Measurements from ENCODE around the gene PTGES3. TPM values are rescaled to one million over a fixed set of nuclear protein-coding genes. Genes with fewer than 3 reads are reported as not detected.

PTGES3 gene
- total and polyA plus RNA-seq, 2 of the 8 experiments (the other 6 are each of a cell fraction or from before 2014, with no cell fraction given), result 111 to 464 TPM

Small RNA genes lying within 50 kb of the gene (small RNA-seq; reads per million reads assigned to genes)
- gene RN7SL809P (ENCODE audit: insufficient read depth) (not detected), gene SNORD59A (ENCODE audit: insufficient read depth) (76.0 reads per million, percentile 97 among the genes with 10 or more reads in this experiment)

Other genes starting within 250 kb of the PTGES3 start
- 86.7 and 88.7 TPM in 2 replicates for gene TIMELESS, start 238.9 kb downstream of the PTGES3 start, total RNA-seq (2021; fragmentation: NEBNext Ultra II Directional; extraction: Animal tissue kit (Norgen Biotek cat#: 25700))
- gene TIMELESS, start 238.9 kb downstream of the PTGES3 start, polyA plus RNA-seq (2011; rRNA removed), result 17.1 and 19.9 TPM in 2 replicates
- gene MIP, start 233.6 kb downstream of the PTGES3 start, total RNA-seq (2021; fragmentation: NEBNext Ultra II Directional; extraction: Animal tissue kit (Norgen Biotek cat#: 25700)), result 0.19 TPM in 1 of 2 replicates, not detected in the other
- gene MIP, start 233.6 kb downstream of the PTGES3 start, polyA plus RNA-seq (2011; rRNA removed), result 0.05 and 0.13 TPM in 2 replicates
- gene SPRYD4, start 219.7 kb downstream of the PTGES3 start, total RNA-seq (2021; fragmentation: NEBNext Ultra II Directional; extraction: Animal tissue kit (Norgen Biotek cat#: 25700)), result 4.0 and 4.3 TPM in 2 replicates
- gene SPRYD4, start 219.7 kb downstream of the PTGES3 start, polyA plus RNA-seq (2011; rRNA removed), result 4.9 and 5.3 TPM in 2 replicates
- gene GLS2, start 200.1 kb downstream of the PTGES3 start, total RNA-seq (2021; fragmentation: NEBNext Ultra II Directional; extraction: Animal tissue kit (Norgen Biotek cat#: 25700)), result 14.5 and 16.9 TPM in 2 replicates
- 20.1 and 22.5 TPM in 2 replicates for gene GLS2, start 200.1 kb downstream of the PTGES3 start, polyA plus RNA-seq (2011; rRNA removed)
- gene RBMS2, start 166.5 kb downstream of the PTGES3 start, total RNA-seq (2021; fragmentation: NEBNext Ultra II Directional; extraction: Animal tissue kit (Norgen Biotek cat#: 25700)), result 25.5 and 31.3 TPM in 2 replicates
- 9.6 TPM in 2 replicates for gene RBMS2, start 166.5 kb downstream of the PTGES3 start, polyA plus RNA-seq (2011; rRNA removed)
- 110 TPM in 2 replicates for gene BAZ2A, start 58.0 kb downstream of the PTGES3 start, total RNA-seq (2021; fragmentation: NEBNext Ultra II Directional; extraction: Animal tissue kit (Norgen Biotek cat#: 25700))
- gene BAZ2A, start 58.0 kb downstream of the PTGES3 start, polyA plus RNA-seq (2011; rRNA removed), result 52.0 and 70.9 TPM in 2 replicates
- gene ATP5F1B, start 42.3 kb downstream of the PTGES3 start, total RNA-seq (2021; fragmentation: NEBNext Ultra II Directional; extraction: Animal tissue kit (Norgen Biotek cat#: 25700)), result 900 and 930 TPM in 2 replicates
- 1,127 and 1,522 TPM in 2 replicates for gene ATP5F1B, start 42.3 kb downstream of the PTGES3 start, polyA plus RNA-seq (2011; rRNA removed)
- 1,027 and 1,063 TPM in 2 replicates for gene NACA, start 37.0 kb upstream of the PTGES3 start, total RNA-seq (2021; fragmentation: NEBNext Ultra II Directional; extraction: Animal tissue kit (Norgen Biotek cat#: 25700))
- gene NACA, start 37.0 kb upstream of the PTGES3 start, polyA plus RNA-seq (2011; rRNA removed), result 225 and 511 TPM in 2 replicates
- gene PRIM1, start 64.0 kb upstream of the PTGES3 start, total RNA-seq (2021; fragmentation: NEBNext Ultra II Directional; extraction: Animal tissue kit (Norgen Biotek cat#: 25700)), result 52.4 and 57.9 TPM in 2 replicates
- 38.6 and 61.9 TPM in 2 replicates for gene PRIM1, start 64.0 kb upstream of the PTGES3 start, polyA plus RNA-seq (2011; rRNA removed)
- 4.2 and 4.9 TPM in 2 replicates for gene HSD17B6, start 75.0 kb upstream of the PTGES3 start, total RNA-seq (2021; fragmentation: NEBNext Ultra II Directional; extraction: Animal tissue kit (Norgen Biotek cat#: 25700))
- 2.2 and 4.1 TPM in 2 replicates for gene HSD17B6, start 75.0 kb upstream of the PTGES3 start, polyA plus RNA-seq (2011; rRNA removed)
- not detected in 2 replicates for gene SDR9C7, start 246.1 kb upstream of the PTGES3 start, total RNA-seq (2021; fragmentation: NEBNext Ultra II Directional; extraction: Animal tissue kit (Norgen Biotek cat#: 25700))
- gene SDR9C7, start 246.1 kb upstream of the PTGES3 start, polyA plus RNA-seq (2011; rRNA removed), result 0.11 TPM in 1 of 2 replicates, not detected in the other